GM13976 (cell line): Measurements from ENCODE around the gene PPP2R2B.

ENCODE experiments used
- DNase-seq: peaks from one replicate; pipeline ENCODE4 v3.0.0; 2012; ENCODE audit warnings: low spot score
- in situ Hi-C: fragments of 300-500 bp; cut with MboI; formaldehyde crosslinking; loops from one replicate; pipeline ENCODE4 v1.12.0; 2022; ENCODE audit warnings: low sequenced_read_pairs, mixed read lengths, inconsistent platforms; ENCODE audit not compliant: unreplicated experiment
- TF ChIP-seq, protein P1 (sequence below): IDR thresholded peaks from 2 replicates; pipeline ENCODE4 v1.5.1; 2012; ENCODE audit warnings: borderline replicate concordance, mild to moderate bottlenecking; ENCODE audit not compliant: insufficient read depth; ENCODE audit errors: extremely low read depth, missing control alignments, control extremely low read depth

The PPP2R2B gene

DNA sequence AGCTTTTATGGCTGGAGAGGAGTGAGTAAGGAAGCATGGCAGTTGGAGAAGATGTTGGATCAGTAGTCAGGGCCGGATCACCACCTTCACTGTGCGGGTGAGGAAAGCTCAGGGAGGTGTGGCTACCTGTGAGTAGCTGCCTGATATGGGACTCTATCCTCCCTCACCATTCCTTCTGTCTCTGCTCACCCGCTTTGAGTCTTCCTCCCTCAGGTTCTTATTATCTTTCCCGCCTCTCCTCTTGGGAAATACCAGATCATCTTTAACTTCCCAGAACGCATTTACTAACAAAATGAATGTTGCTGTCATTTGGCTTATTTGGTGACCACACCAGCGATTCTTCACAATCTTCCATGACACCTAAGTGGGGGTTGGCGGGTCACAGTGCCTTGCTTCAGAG is 221.9 kb downstream of the PPP2R2B start:
- TF ChIP-seq, protein P1, sequence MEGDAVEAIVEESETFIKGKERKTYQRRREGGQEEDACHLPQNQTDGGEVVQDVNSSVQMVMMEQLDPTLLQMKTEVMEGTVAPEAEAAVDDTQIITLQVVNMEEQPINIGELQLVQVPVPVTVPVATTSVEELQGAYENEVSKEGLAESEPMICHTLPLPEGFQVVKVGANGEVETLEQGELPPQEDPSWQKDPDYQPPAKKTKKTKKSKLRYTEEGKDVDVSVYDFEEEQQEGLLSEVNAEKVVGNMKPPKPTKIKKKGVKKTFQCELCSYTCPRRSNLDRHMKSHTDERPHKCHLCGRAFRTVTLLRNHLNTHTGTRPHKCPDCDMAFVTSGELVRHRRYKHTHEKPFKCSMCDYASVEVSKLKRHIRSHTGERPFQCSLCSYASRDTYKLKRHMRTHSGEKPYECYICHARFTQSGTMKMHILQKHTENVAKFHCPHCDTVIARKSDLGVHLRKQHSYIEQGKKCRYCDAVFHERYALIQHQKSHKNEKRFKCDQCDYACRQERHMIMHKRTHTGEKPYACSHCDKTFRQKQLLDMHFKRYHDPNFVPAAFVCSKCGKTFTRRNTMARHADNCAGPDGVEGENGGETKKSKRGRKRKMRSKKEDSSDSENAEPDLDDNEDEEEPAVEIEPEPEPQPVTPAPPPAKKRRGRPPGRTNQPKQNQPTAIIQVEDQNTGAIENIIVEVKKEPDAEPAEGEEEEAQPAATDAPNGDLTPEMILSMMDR = no peak
- in situ Hi-C loops = loop anchor here (10.0 kb wide), 1 partner anchor 308 kb away; no protein-coding TSS in a partner anchor
- DNase-seq = no peak

DNA sequence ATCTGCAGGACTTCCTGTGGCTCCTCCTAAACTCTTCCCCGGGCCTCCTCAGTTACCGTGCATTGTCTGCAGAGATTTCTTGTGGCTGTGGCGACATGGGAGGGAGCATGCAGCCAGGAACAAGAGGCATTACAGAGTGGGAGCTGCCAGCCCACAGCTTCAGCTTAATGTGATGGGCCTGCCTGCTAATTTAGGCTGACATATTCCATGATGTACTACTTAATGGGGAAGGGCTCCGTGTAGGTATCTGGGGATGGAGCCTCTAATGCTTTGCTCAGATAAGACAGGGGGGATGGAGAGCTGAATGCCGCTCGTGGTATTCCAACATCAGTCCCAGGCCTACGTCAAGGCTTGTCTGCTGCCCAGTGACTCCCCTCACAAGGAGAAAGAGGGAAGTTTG is 225.0 kb downstream of the PPP2R2B start:
- TF ChIP-seq, protein P1 = no peak
- in situ Hi-C loops = loop anchor here (10.0 kb wide), 1 partner anchor 311 kb away; no protein-coding TSS in a partner anchor
- DNase-seq = no peak

GRCh38 chr5:146652547-146652946 is 226.0 kb downstream of the PPP2R2B start:
- TF ChIP-seq, protein P1 = no peak
- no peak for DNase-seq
- in situ Hi-C loops = loop anchor here (10.0 kb wide), 1 partner anchor 312 kb away; no protein-coding TSS in a partner anchor

DNA sequence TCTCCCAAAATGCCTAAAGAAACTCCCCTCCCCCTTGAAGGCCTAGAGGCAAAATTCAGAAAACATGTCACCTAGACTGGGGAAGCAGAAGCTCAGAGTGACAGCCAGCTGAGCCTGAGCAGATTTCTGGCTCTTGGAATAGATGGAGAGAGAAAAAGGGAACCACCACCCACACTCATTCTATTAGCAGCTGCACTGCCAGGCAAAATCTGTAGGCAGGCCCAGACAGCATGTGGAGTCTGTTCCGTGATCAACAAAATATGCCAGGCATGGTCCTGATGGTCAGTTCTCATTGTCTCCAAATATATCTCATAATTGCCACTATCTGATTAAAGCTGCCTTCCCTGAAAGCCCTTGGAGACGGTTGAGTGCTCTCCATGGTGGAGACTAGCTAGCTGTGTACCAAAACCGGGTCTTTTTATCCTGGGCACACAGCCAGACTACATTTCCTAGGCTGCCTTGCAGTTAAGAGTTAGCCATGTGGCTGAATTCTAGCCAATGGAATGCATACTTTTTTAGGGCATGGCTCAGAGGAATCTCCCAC is 230.8 kb downstream of the PPP2R2B start:
- no peak for DNase-seq
- TF ChIP-seq, protein P1 = no peak

DNA sequence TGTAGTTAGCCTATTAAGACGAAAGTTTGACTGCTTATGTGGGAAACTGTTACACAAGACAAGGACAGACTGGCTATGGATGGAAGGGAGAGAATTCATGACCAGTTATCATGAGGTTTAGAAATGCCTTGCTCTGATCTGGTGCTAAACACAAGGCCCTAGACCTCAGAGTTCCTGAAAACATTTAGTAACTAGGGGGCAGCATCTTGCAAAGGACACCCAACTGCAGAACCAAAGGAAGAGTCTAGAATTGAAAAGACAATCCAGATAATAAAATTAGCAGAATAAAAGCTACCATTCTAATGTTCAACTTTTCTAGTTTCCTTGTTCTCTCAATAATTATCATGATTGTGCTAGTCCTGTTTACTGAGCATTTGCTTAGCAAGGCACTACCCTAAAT is 232.1 kb downstream of the PPP2R2B start:
- in situ Hi-C loops = no loop called here
- TF ChIP-seq, protein P1 = no peak
- DNase-seq = no peak

More for the DNA sequence above, 230.8 kb downstream of the PPP2R2B start:
- in situ Hi-C loops = no loop called here

DNA sequence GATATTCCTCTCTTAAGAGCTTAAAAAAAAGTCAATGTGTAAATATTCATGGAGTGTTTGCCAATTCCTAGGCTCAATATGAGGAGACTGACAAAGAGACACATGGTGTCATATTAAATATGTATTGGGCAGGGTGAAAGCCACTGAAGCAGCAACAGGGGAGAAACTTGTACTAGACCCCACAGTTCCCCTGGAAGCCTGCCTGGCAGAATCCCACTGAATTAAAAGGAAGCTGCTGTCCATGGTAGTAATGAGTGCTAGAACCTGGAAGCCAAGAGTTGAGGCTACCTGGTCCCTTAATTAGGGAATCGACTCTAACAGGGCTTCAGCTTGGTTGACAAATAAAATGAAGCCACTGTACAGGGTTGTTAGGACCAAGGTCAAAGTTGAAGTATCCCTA is 233.2 kb downstream of the PPP2R2B start:
- no peak for DNase-seq
- in situ Hi-C loops = no loop called here
- TF ChIP-seq, protein P1 = no peak
